K562 (cell line): ENCODE measurements around the gene MBOAT7. TPM values are rescaled to one million over a fixed set of nuclear protein-coding genes. Genes with fewer than 3 reads are reported as not detected.

Experiments used
- BHLHE40 ChIP-seq: IDR thresholded peaks from 2 replicates; pipeline ENCODE4 v1.6.1; 2011; ENCODE audit warnings: low read length, improper control_type of control experiment
- CBFA2T2 ChIP-seq: fragments of 450-650 bp; conservative IDR thresholded peaks from 2 replicates; pipeline ENCODE4 v1.6.1; 2017; ENCODE audit warnings: mild to moderate bottlenecking
- CCNT2 ChIP-seq: IDR thresholded peaks from 2 replicates; pipeline ENCODE4 v1.6.1; 2011; ENCODE audit warnings: borderline replicate concordance, low read depth, mild to moderate bottlenecking, moderate library complexity, mixed read lengths, low read length; ENCODE audit not compliant: insufficient read length; ENCODE audit errors: extremely low read depth
- COPS2 ChIP-seq: fragments of 450-650 bp; conservative IDR thresholded peaks from 2 replicates; pipeline ENCODE4 v1.6.1; 2016; ENCODE audit warnings: mild to moderate bottlenecking, moderate library complexity
- CREB5 ChIP-seq: fragments of 250-450 bp; sonication (Bioruptor Pico); IDR thresholded peaks from 2 replicates; pipeline ENCODE4 v1.5.0; 2020; ENCODE audit warnings: mild to moderate bottlenecking
- CUX1 ChIP-seq: fragments of 200-800 bp; sonication (Bioruptor generic); IDR thresholded peaks from 2 replicates; pipeline ENCODE4 v1.6.1; 2016; ENCODE audit warnings: missing genetic modification characterization, missing compliant biosample characterization
- DACH1 ChIP-seq: fragments of 450-650 bp; IDR thresholded peaks from 2 replicates; pipeline ENCODE4 v1.6.1; 2018; ENCODE audit not compliant: partially characterized antibody
- E2F1 ChIP-seq: sonication (generic); formaldehyde crosslinking; IDR thresholded peaks from 2 replicates; pipeline ENCODE4 v1.8.1; 2023; ENCODE audit warnings: mild to moderate bottlenecking, missing genetic modification reagents, moderate library complexity
- ESRRB ChIP-seq: fragments of 250-450 bp; sonication (Bioruptor Pico); IDR thresholded peaks from 2 replicates; pipeline ENCODE4 v1.5.0; 2020; ENCODE audit warnings: mild to moderate bottlenecking, moderate library complexity, borderline replicate concordance
- NFATC3 ChIP-seq: fragments of 450-650 bp; IDR thresholded peaks from 2 replicates; pipeline ENCODE4 v1.6.1; 2017; ENCODE audit warnings: mild to moderate bottlenecking
- PML ChIP-seq: IDR thresholded peaks from 2 replicates; pipeline ENCODE4 v1.6.1; 2012; ENCODE audit warnings: low read length, inconsistent platforms
- RBBP5 ChIP-seq: fragments of 200-600 bp; sonication (generic); IDR thresholded peaks from 2 replicates; pipeline ENCODE4 v1.6.1; 2012; ENCODE audit warnings: borderline replicate concordance, mild to moderate bottlenecking, low read length, control low read depth, inconsistent platforms; ENCODE audit not compliant: insufficient read depth, poor library complexity, severe bottlenecking
- SLC30A9 ChIP-seq: fragments of 250-450 bp; sonication (Bioruptor Pico); IDR thresholded peaks from 2 replicates; pipeline ENCODE4 v1.8.0; 2022; ENCODE audit warnings: mild to moderate bottlenecking, moderate library complexity
- SMARCE1 ChIP-seq: fragments of 450-650 bp; IDR thresholded peaks from 2 replicates; pipeline ENCODE4 v1.7.1; 2016; ENCODE audit warnings: mild to moderate bottlenecking
- SREBF2 ChIP-seq: sonication (generic); formaldehyde crosslinking; IDR thresholded peaks from 2 replicates; pipeline ENCODE4 v1.4.0; 2020; ENCODE audit warnings: mild to moderate bottlenecking, missing genetic modification reagents
- SRSF1 ChIP-seq: fragments of 200-400 bp; formaldehyde crosslinking; IDR thresholded peaks from 2 replicates; pipeline ENCODE4 v1.6.1; 2017; ENCODE audit warnings: mild to moderate bottlenecking, low read depth, low read length, moderate library complexity
- THAP7 ChIP-seq: fragments of 250-450 bp; sonication (Bioruptor Pico); IDR thresholded peaks from 2 replicates; pipeline ENCODE4 v1.5.0; 2021
- ZNF239 ChIP-seq: fragments of 250-450 bp; sonication (Bioruptor Pico); IDR thresholded peaks from 2 replicates; pipeline ENCODE4 v1.4.0; 2020; ENCODE audit warnings: mild to moderate bottlenecking
- ZNF436 ChIP-seq: fragments of 250-450, 450-650 bp; sonication (Bioruptor Pico); formaldehyde crosslinking; IDR thresholded peaks from 2 replicates; pipeline ENCODE4 v1.7.0; 2020; ENCODE audit warnings: mild to moderate bottlenecking
- ZNF583 ChIP-seq: fragments of 250-450 bp; sonication (Bioruptor Pico); IDR thresholded peaks from 2 replicates; pipeline ENCODE4 v1.4.0; 2020
- ZNF707 ChIP-seq: fragments of 250-450 bp; sonication (Bioruptor Pico); conservative IDR thresholded peaks from 2 replicates; pipeline ENCODE4 v1.8.0; 2022; ENCODE audit warnings: inconsistent platforms, mild to moderate bottlenecking, moderate library complexity
- polyA plus RNA-seq, 8 experiments: library from polyadenylated mRNA; depleted of rRNA in 4 of 8; stranded (reverse) in 5 of 8; unstranded in 3 of 8; fragments of >200 nt; fragmentation: Nextera tagmentation in 2 of 8; fragmentation: Illumina TruSeq in 1 of 8; extraction: Ambion mirVana in 2 of 8; extraction: Trizol in 1 of 8; gene quantifications; 2 replicates each; pipeline versions ENCODE4 v1.2.1 to v1.2.3, GENCODE V29; 2011 to 2014; ENCODE audit warnings: inconsistent platforms in 1 of 8, missing spikeins in 1 of 8
- total RNA-seq, 7 experiments: library from RNA; depleted of rRNA in 6 of 7; stranded (reverse); fragments of >200 nt in 6 of 7; fragmentation: Illumina TruSeq in 2 of 7; extraction: Trizol in 2 of 7; gene quantifications; 2 replicates each; pipeline versions ENCODE4 v1.2.1 to v1.2.3, GENCODE V29; 2011 to 2021; ENCODE audit warnings: low replicate concordance in 1 of 7

MBOAT7 gene
- total and polyA plus RNA-seq, 9 of the 15 experiments (the other 6 are each of a cell fraction or from before 2014, with no cell fraction given): 1.4 to 153 (median 56.1) TPM

GRCh38 chr19:54231077-54231931 lies 41.9 kb upstream of the MBOAT7 start (continued):
- TF ChIP-seq COPS2 (no peak), CREB5 (CRISPR knock-in tag) (no peak), RBBP5 (no peak), SREBF2 (CRISPR knock-in tag) (no peak), PML (no peak), E2F1 (0 out of 2 replicates have a peak, but pooled peaks have one; percentile 37), DACH1 (no peak), SMARCE1 (no peak), CCNT2 (no peak), THAP7 (CRISPR knock-in tag) (no peak), SRSF1 (no peak), ESRRB (no peak), ZNF583 (CRISPR knock-in tag) (no peak), ZNF239 (CRISPR knock-in tag) (no peak), SLC30A9 (CRISPR knock-in tag) (no peak), ZNF707 (CRISPR knock-in tag) (no peak), CUX1 (CRISPR knock-in tag) (no peak), NFATC3 (no peak), ZNF436 (CRISPR knock-in tag) (no peak), CBFA2T2 (0 out of 2 replicates have a peak, but pooled peaks have one; percentile 2), BHLHE40 (peak; percentile 61)
